ENCODE data around the gene LOXL3. TPM values are rescaled to one million over a fixed set of nuclear protein-coding genes. Genes with fewer than 3 reads are reported as not detected.

Gene LOXL3
- total and polyA plus RNA-seq, 2 donors (not counting 1 experiment from before 2014, with no cell fraction given): 0.97 to 1.2 TPM

GRCh38 chr2:74552914-74553811 is 579 bp downstream of the LOXL3 start:
- peaks cover 28% of the 10 kb centered on the region for H3K4me1 Mint-ChIP-seq
- peak; percentile 35 for DNase-seq
- CTCF ChIA-PET: interaction anchor here (1.5 kb wide), 1 partner anchor 47 kb away, joined by 4 read pairs; no protein-coding TSS in a partner anchor
- peak overlapping the region; percentile 72 for H3K4me3 Mint-ChIP-seq
- H4K20me1 ChIP-seq (ENCODE audit: control insufficient read depth, insufficient read depth, low read length, poor library complexity, severe bottlenecking): peaks cover 15% of the 10 kb centered on the region
- peaks cover 0 to 15% of the 10 kb centered on the region in 2 experiments for H3K36me3 ChIP-seq (replicated peaks in 1 of 2; ENCODE audit: control extremely low read depth in 1 of 2, control insufficient read depth in 1 of 2, extremely low read depth in 1 of 2, insufficient read depth in 2 of 2, low read length in 1 of 2)
- peak overlapping the region; percentile 97 for H2AFZ ChIP-seq (ENCODE audit: insufficient read depth, low read depth, low read length, poor library complexity, severe bottlenecking)
- 90% methylated on average over 24 of the region's 27 CpGs for WGBS (ENCODE audit: insufficient coverage)
- H3K79me2 ChIP-seq (ENCODE audit: control insufficient read depth, insufficient read depth, low read length): peaks cover 11% of the 10 kb centered on the region
- peak overlapping the region in 2 of 5 experiments; percentile 73 to 99 for H3K4me3 ChIP-seq (ENCODE audit: control extremely low read depth in 1 of 5, extremely low read depth in 1 of 5, insufficient read depth in 1 of 5, low read depth in 2 of 5, low read length in 4 of 5)
- H3K27ac Mint-ChIP-seq: peak overlapping the region; percentile 83
- TF ChIP-seq CTCF (IDR thresholded peaks at IDR 0.05): no peak
- no peak for TF ChIP-seq EZH2 (IDR thresholded peaks at IDR 0.05; ENCODE audit: borderline replicate concordance, insufficient read depth, low read depth, low read length, poor library complexity, severe bottlenecking)
- ATAC-seq (ENCODE audit: low read depth): no peak
- peaks cover 0 to 22% (median 13%) of the 10 kb centered on the region in 4 experiments for H3K27me3 ChIP-seq (replicated peaks in 1 of 4; ENCODE audit: control extremely low read depth in 1 of 4, control insufficient read depth in 3 of 4, insufficient read depth in 4 of 4, low read length in 3 of 4)
- H3K4me2 ChIP-seq (replicated peaks; ENCODE audit: low read depth, low read length, poor library complexity, severe bottlenecking): peak overlapping the region; percentile 97
- POLR2A ChIA-PET: interaction anchor here (1.0 kb wide), 1 partner anchor 22 kb away, joined by 4 read pairs; no protein-coding TSS in a partner anchor
- peaks cover 4% of the 10 kb centered on the region for H3K27me3 Mint-ChIP-seq
- no peaks in the 10 kb centered on the region for H3K9me3 ChIP-seq (ENCODE audit: control extremely low read depth in 1 of 3, control insufficient read depth in 2 of 3, insufficient read depth in 1 of 3, low read length in 2 of 3)
- peak overlapping the region; percentile 96 for H3K9ac ChIP-seq (ENCODE audit: low read length)
- intact Hi-C loops (cut with micrococcal nuclease): loop anchor here (10.0 kb wide), 1 partner anchor 158 kb away; no protein-coding TSS in a partner anchor
- H3K27ac ChIP-seq (ENCODE audit: low read length in 2 of 2): peak overlapping the region in 1 of 2 donors; percentile 76
- no peaks in the 10 kb centered on the region for H3K9me3 Mint-ChIP-seq (ENCODE audit: insufficient read depth)
- peaks cover 23 to 45% of the 10 kb centered on the region in 2 donors for H3K4me1 ChIP-seq (ENCODE audit: control insufficient read depth in 2 of 2, insufficient read depth in 2 of 2, low read length in 2 of 2)
